HG02885 (cell line): ENCODE results near the gene FAM20A.

Source experiments
- ATAC-seq: cut with Tn5 transposase; IDR thresholded peaks from one replicate; pipeline ENCODE4 v1.9.1; 2021; ENCODE audit warnings: mild to moderate bottlenecking; ENCODE audit not compliant: unreplicated experiment, poor library complexity

FAM20A gene

DNA sequence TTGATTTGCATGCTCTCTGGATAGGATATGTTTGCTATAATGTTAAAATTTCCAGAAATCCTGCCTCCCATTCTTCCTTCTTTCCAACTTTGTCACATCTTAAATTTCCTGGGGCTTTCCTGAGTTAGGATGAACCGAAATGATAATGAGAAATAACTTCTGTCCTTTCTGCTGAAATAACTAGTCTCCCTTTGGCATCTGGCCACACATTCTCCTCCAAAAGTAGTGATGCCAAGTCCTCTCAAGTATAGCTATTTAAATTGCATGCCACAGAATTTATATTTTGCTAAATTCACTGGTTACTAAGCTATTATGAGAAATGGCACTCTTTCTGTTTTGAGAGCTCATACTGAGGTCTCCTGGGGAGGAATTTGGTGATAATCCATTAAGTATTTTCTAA, 30.6 kb downstream of the FAM20A start:
- ATAC-seq: no peak

DNA sequence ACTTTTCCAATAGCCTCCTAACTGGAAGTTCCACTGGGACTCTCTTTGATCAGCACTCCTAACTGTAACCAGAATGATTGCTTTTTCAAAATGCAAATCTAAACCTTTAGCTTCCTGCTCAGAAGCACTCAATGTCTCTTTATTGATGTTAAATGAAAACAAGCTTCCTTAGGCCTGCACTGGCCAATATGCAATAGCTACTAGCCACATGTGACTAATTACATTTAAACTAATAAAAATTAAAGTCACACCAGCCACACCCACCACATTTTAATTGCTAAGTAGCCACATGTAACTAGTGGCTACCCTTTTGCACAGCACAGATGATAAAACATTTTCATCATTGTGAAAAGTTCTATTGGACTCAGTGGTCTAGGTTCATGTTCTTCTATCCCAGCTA, 31.8 kb downstream of the FAM20A start:
- no peak for ATAC-seq

DNA sequence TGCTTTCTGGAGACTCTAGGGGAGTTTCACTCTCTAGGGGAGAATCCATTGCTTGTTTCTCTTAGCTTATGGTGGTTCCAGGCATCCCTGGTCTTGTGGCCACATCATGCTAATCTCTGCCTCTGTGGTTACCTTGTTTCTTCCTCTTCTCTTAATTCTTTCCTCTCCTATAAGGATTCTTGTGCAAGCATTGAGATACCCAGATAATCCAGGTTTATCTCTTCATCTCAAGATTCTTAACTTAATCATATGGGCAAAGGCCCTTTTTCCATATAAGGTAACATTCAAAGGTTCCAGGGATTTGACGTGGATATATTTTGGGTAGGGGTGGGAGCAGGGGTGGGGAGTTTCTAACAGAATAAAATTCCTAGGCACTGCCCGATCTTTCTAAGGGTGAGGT, 32.6 kb downstream of the FAM20A start:
- no peak for ATAC-seq

DNA sequence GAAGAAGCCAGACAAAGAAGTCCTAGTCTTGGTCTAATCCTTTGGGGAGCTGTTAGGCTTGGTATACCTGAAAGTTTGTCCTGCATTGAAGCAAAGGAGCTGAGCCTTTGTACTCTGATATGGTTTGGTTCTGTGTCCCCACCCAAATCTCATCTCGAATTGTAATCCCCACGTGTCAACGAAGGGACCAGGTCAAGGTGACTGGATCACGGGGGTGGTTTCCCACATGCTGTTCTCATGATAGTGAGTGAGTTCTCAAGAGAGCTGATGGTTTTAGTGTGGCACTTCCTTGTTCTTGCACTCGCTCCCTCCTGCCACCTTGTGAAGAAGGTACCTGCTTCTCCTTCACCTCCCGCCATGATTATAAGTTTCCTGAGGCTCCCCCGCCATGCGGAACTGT, 33.6 kb downstream of the FAM20A start:
- no peak for ATAC-seq

DNA sequence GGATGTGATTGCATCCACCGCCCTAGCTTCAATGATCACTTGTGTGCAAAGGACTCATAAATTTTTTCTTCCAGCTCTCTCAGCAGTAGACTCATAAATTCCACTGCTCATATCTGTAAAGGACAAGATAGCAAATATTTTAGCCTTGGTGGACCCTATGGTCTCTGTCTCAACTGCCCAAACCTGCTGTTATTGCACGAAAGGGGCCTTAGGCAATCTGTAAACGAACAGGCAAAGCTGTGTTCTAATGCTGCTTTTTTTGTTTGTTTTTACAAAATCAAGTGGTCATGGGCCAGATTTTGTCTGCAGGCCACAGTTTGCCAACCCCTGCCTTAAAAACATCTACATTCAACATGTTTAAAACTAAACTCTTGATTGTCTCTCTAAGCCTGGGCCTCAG, 34.1 kb downstream of the FAM20A start:
- ATAC-seq: no peak

DNA sequence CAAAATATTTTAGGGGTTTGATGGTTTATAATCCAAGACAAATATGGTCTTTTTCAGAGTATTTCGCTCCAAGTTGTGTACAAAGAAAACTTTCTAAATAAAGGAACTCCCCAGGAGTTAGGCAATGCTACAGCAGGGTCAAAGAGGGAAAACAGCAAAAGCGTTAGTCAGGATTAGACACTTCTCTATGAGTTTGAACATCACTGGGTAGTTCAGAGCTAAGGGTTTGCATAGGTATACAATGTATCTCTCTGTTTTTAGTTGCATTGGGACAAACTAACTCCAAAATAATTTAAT, 34.8 kb downstream of the FAM20A start:
- no peak for ATAC-seq

DNA sequence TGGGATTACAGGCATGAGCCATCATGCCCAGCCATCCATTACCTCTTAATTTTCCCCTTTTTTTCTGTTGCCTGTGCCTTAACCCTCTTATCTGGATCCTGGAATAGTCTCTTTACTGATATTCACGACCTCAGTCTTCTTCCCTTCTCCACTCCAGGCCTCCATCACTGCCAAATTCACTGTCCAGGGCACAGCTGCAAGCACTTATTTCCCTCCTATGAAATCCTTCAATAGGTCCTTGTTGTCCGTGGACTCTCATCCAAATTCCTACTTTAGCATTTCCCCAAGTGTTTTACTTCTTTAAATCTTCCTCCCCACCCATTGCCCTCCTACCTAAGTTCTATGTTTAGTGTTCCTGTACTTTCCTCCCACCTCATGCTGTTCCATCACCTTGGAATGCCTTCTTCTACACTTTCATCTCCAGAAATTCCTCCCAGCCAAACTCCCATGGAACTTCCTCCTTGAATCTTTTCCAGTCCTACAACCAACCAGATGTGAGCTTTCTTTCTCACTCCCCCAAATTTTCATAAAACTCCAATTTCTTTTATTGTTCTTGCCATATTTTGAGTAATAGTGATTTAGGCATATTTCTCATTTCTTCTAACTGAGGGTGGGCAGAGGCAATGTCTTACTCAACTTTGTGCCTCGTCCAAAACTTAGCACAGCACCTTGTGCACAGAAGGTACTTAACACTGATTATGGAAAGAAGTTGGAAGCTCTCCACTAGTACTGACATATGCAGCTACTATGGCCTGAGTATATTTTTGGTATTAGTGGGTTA, 35.3 kb downstream of the FAM20A start:
- ATAC-seq: no peak

DNA sequence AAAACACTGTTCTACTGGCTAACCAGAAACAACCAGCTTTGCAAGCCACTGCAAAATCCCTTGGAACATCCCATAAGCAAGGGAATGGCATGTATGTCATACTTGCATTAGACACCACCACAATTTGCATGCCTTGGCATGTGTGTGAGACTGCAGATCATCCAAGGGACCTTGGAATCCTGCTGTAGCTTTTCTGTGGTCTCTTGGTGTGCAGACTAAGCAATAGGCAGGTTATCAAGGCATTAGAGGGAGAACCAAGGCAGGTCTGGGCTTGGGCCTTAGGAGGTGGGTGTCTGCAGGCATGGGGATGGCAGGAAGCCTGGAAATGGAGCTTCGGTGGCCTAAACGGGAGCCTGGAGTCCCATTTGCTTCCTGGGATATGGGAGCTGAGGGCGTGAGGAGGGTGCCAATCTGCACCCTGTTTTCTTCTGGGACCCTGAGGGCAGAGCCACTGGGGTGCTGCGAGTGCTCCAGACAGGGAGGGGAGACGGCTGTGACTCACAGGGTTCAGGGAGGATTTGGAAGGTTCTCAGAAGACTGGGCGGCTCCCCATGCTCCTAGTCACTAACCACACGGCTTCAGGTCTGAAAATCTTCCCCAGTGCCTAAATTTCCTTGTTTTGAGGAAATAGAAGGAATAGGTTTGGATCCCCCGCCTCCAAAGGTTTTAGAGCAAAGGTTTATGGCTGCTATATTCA, 36.6 kb downstream of the FAM20A start:
- no peak for ATAC-seq

DNA sequence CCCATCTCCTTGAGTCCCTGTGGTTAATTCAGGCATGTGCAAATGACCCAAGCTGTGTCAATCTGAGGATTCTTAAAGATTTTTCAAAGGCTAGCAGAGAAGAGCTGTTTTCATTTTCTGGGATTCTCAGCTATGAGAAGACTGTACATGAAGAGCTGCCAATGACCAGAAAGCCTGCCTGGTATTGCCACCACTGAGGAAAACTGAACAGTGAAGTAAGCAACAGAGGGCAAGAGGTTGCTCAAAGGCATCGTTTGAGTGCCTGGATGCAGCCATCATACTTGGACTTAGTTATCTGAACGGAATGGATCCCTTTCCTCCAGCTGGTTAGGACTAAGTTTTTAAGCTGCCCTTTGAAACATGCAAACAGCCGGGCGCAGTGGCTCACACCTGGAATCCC, 38.4 kb downstream of the FAM20A start:
- ATAC-seq: no peak

DNA sequence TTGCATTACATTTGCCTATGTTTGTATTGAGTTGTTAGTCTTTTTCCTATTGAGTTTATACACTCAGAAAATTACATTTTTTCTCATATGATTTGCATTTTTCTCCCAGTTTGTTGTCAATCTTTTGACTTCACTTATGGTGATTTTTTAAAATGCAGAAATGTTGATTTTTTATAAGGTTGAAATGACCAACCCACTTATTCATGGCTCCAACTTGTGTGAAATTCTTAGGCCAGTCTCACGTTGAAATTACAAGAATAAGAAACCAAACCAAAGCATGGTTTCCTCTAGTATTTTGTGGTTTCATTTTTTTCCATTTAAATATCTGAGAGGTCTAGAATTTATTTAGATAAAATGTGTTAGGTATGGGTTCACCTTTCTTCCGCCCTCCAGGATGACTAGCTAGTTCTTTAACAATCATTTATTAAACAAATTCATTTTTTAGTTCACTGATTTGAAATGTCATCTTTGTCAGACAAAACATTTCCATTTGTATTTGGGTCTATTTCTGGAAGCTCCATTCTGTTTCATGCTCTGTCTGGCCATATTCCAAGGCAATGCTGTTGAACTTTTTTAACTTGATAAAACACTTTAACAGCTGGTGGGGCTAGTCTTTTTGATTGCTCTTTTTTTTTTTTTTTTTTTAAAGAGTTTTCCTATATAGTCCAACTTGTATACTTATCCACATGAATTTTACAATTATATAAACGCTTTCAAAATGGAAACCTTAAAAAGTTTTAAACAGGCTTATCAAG, 40.0 kb downstream of the FAM20A start:
- ATAC-seq: no peak

DNA sequence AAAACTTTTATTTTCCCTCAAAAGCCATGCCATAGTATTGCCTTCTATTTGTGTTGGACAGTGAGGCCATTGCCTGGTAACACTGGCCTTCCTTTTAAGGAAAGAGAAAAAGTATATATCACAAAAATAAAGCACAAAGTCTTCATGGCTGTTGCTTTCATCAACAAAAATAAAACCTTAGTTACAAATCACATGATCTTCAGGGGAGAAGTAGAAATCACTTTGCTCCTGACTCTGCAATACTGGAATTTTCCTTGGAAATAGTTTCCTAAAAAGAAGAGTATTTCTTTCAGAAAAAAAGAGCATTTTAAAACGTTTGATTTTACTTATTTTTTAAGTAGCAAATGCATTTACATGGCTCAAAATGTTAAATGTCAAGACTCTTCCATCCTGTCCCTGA, 41.9 kb downstream of the FAM20A start:
- no peak for ATAC-seq

DNA sequence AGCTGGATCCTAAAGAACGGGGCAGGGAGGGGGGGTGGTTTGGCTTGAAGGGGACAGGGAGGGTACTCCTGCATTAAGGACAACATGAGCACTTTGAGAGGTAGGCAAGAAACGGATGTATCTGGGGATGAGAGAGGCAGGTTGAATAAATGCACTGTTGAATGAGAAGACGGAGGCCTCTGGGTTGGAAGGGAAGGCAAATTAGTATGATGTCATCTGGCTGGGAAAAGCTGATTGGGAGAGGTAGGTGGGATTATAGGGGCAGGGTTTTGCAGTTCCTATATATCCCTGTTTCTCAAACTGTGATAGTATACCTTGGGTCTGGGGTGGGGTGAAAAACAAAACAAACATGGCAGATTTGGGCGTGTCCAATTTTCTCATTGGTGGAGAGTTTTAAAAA, 44.6 kb downstream of the FAM20A start:
- ATAC-seq: no peak

DNA sequence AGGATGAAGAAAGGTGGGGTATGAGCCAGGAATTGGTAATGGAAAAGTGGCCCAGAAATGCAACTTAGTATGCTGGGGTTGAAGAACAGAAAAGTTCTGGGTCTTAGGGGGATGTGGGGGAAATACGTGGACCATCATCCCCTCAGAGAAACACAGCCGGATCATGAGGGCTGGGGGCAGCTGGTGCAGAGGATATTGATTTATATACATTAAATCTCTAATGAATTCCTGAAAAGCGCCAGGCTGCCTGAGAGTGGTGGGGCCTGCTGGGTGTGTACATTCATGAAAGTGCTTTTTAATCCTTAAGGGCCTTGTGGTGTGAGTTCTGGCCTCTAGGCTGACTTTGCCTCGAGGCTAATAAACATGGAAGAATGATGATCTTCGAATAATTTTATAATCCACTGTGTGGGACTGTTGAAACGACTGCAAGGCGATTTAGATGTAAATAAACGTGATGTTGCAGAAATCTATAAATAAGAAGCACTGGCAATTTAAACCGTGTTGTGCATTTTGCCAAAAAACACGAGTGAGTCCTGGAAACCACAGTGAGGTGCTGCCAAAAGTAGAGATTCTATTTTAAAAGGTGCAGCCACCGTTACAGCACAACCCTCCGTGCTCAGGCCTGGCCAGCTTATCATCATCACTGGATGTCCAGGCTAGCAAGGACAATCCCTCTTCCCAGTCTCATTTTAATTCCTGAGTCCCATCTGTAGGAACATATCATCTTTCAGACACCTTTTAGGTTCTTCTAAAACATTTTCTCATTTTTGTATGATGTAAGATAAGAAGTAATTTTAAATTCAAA, 56.9 kb downstream of the FAM20A start:
- no peak for ATAC-seq

DNA sequence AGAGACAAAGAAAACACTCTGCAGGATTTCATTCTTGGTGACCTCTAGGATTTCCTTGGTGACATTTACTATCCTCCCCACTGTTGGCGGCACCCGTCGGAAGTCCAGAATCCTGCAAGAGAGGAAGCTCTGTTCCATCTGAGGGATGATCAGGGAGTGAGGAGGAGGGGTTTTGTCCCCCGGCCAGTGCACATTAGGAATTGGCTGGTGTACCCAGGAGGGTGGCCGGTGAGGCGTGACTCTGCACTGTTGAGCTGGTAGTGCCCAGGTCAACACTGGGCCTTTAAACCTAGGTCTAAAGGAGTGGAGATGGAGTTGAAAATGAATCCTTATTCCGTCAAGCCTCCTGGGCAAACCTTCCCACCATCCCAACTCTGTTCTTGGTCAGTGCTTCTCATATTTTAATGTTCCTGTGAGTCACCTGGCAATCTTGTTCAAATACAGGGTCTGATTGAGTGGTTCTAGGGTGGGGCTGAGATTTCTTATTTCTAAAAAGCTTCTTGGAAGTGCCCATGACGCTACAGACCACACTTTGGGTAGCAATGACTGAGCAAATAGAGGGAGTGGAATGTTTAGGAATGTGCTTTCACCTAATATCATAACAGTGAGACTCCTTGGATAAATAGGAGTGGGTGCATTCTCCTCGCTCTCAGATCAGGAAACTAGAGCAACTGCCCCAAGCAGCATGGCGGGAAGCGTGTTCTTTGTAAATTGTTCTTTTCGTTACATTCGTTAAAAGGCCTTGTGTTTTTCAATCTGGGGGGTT, 58.3 kb downstream of the FAM20A start:
- ATAC-seq: no peak

DNA sequence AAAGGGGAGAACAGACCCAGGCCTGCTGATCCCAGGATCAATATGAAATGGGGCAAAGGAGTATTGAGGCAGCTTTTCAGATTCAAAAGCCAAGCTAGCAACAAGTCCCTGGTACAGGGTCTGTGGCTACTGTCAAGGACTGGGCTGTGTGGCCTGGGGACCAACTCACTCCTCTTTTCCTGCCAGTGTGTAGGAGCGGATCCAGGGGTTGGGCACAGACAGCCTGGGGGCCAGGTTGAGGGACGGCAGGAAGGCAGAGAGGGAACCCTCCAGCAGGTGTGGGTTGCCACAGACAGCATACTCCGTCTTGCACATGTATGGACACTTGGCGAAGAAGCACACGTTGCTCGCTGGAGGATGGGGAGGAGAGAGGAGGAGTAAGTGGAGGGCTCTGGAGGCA, 59.4 kb downstream of the FAM20A start:
- ATAC-seq: no peak

DNA sequence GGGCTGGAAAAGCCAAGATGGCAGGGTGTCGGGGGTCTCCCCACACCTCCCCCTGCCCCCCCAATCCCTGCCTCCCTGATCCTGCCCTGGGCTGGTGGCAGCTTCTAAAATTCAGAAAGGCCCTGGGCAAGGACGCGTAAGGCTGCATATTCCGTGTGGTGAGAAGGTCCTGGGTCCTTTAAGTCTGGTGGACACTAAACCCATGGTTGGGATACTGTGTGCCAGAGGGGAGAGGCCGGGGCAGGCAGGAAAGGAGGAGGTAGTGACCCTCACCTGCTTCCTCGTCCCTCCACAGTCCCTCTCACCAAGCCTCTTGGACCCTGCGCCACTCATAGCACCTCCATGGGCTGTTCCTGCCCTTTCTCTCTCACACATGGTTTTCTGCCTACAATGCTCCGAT, 60.2 kb downstream of the FAM20A start:
- no peak for ATAC-seq

DNA sequence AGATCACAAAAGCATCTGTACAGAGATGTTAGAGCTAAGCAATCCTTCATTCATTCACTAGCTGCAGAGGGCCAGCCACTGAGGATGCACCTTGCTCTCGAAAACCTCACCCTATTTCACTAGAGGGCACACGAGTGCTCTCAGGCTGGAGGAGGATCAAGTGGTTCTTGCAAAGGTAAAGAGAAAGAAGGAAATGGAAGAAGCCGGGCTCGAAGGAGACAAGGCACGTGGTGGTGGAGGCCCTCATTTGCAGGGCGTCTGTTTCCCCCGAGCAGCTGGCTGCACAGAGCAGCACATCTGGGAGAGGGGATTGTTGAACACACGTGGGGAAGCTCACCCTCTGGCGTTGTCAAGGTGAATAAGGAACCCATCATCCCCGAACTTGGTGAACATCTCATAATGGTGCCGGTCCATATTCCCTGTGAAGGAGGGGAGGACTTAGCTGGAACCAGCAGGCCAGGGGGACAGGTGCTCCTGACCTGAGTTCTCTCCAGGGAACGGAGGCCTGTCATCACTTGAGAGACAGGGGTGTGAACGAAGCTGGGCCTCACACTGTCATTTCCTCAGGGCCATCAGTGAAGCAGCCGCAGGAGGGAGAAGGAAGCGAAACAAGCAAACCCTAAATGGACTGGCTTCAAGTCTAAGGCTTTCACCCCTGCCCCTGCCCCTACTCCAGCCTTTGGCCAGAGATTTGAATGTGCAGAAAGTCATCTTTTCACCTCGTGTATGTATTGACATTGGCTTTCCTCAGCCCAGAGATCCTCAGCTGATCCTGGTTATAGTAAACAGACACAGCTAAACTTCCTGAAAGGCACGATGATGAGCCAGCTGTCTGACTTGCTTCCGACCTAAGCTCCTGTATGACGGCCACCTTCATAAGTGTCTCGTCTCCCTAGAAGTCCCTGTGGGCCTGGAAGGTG, 61.4 kb downstream of the FAM20A start:
- ATAC-seq: peak; percentile 64

DNA sequence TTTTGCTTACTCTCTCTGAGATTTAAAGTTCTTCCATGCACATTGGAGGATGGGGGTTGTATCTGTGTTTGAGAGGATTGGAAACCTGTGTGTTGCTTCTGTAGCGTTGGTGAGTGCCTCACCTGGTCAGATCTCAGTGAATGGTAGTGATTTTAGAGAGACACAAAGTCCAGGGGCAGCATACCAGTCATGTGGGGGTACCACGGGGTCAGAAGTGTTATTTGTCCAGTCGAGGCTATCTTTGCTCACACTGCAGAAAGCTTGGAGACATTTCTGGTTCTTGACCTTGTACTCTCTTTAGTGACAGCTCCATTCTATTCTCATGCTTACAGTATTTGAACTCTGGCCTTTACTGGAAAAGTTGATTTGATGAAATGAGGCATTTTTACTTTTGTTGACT, 65.2 kb downstream of the FAM20A start:
- no peak for ATAC-seq

DNA sequence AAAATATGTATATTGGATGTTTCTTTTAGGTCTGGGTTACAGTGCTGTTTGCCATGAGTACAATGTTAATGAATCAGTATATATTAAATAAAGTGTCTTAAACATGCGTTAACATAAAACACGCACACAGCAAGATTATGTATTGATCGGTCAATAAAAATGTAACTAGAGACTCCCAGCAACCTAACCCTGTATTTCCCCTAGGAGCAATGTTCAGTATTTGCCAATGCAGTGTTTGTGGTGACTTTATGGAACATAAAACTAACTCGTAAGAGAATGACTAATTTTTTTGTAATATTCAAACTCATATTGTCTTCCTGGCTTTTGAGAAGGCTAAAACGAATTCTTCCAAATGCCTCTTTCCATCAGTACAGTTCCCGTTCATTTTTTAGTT, 66.5 kb downstream of the FAM20A start:
- ATAC-seq: no peak
